GM18526 (cell line): ENCODE data around the gene ASB5.

Experiments used
- POLR2A ChIP-seq: IDR thresholded peaks from 3 replicates; pipeline ENCODE4 v1.6.1; 2011; ENCODE audit not compliant: insufficient read length; ENCODE audit errors: extremely low read depth

The ASB5 gene

DNA sequence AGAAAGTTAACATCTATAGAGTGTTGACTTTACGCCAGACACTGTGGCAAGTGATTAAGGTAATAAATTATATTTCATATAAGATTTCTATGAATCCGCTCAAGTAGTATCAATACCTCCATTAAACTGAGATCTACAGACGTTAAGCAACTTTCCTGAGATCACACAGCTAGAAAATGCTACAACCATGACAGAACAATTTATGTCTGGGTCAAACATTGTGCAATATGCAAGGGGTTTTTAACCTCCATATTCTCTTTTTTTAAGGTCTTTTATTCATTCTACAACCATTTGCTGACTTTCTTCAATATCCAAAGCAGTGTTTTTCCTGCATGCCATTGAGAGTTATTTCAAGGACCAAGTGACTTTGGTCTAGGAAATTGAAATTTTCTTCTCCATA is 10.9 kb downstream of the ASB5 start:
- TF ChIP-seq POLR2A: no peak

DNA sequence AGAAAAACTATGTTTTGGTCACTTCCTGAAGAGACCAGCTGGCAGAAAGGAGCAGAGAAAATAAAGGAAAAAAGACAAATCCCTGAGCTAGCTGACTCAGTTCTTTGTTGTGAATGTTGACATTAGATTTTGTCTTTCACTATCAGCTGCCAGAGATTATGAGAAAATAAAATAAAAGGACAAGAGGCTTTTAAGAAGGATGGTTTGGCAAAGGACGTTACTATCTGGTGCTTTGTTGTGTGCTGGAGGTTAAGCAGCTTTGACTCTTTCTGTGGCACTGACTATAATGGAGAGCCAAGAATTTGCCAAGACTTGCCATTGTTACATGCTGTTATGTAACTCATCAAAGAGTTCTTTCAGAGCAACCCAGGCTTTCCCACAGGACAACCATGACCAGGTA is 12.1 kb downstream of the ASB5 start:
- no peak for TF ChIP-seq POLR2A

DNA sequence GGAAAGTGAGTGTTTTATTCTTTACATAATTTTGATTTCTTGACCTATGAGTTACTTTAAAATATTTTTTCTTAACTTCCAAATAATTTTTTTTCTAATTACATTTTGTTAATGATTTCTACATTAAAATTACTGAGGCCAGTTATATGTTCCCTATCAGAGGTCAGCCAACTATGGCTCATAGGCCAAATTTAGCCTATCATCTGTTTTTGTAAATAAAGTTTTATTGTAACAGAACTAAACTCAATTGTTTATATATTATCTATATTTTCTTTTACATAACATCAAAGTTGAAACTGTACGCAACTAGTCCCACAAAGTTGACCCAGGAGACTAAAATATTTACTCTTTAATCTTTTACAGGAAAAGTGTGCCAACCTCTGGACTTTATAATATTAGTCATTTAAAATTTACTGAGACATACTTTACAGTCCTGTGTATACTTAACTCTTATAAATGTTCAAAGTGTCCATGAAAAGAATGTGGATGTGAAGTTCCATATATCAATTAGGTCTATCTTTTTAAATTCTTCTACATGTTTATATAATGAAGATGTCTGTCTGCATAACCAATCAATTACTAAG is 26.2 kb downstream of the ASB5 start:
- no peak for TF ChIP-seq POLR2A

DNA sequence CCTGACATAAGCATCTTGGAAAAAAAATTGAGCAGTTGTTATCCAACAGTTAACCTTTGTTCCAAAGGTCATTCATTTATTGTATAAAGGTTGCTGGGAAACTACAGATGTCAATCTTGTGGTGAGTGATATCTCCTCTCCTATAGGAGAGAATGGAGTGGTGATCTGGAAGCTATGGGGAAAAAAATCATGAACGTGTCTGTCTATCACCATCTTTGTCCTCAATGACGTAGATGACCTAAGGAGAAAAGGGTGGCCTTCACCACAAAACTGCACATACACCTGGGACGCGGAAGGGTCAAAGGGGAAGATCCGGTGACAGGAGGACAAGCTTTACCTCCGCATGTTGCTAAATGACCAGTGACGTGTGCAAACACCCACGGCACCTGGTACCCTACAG is 27.3 kb downstream of the ASB5 start:
- TF ChIP-seq POLR2A: no peak

DNA sequence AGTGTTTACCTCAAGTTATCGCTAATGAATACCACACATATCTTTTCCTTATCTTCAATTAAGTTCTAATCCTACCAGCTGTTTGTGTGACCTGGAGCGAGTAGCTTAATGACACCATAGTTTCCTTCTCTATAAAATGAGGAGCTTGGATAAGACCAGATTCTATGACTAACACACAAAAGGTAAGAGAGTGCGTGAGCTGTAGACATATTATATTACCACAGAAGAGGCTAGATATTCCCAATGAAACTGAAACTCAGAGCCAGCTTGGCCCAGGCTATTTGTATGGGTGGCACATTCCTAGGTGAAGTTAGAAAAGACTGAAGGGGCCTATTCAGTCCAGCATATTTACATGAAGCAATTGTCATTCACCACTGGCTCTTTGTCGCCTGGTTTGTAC is 30.2 kb downstream of the ASB5 start:
- no peak for TF ChIP-seq POLR2A

DNA sequence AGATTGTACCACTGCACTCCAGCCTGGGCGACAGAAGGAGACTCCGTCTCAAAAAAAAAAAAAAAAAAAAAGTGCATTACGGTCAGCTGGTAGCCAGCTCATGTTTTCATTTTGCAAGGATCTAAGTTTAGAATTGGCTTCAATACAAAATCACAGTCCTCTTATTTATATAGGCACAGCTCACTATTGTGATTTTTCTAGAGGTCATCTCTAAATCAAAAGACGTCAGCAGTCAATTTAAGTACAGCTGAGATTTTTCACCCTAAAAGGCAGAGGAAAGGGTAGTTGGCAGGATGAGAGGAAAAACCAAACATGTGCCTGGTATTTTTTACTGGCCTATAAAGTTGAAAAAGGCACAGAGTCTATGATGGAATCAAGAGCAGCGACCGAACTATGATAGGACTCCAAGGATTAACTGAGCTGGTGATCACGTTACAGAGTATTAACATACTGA is 30.8 kb downstream of the ASB5 start:
- TF ChIP-seq POLR2A: no peak

DNA sequence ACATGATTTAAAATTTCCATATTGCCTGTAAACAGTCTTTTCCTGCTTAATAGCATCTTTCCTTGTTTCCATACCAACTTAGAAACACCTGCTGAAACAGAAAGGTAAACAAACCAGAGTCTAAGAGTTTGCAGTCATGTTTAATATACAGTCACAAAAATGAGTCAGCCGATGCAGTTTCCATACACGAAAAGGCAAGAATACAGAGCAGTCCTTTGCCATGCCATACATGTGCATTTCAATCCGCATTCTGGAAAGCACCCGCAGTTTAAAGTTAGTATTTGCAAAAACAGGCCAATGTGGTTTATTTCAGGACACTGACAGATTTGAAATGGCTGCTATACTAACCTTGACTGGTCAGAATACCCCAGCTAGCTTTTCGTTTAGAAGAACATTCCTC is 32.1 kb downstream of the ASB5 start:
- TF ChIP-seq POLR2A: no peak

DNA sequence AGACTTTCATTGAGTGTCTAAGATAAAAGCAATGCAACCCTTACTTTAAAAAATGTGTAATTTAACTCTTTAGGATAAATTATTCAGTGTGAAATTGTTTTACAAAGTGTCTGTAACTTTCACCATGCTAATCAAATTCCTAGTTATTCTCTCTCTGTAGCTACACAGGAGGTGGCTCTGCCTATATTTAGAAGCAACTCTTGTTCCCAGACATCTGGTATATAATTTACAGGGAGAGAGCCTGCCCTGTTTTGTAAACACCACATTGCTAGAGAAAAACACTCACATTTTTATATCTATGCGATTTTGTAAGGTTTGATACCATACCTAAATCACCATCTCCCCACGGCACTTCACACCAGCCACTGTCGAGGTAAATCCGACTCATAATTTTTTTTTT is 38.2 kb downstream of the ASB5 start:
- TF ChIP-seq POLR2A: no peak

DNA sequence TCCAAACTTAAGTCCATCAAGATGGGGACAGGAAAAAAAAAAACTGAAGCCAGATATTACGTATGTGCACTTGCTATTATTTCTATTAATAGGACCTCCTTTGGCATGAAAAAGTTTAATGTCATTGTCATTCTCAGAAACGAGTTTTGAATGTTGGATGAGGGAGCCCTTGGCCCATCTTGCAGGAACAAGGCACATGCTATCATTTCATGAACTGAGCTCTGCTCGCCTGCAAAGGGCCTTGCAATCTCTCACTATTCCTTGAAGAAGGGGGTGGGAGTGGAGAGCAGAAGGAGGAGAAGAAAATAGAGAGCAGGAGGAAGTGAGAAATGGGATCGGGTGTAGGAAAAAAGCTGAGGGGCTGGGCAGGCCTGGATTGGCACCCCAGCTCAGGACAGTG is 39.4 kb downstream of the ASB5 start:
- TF ChIP-seq POLR2A: no peak

DNA sequence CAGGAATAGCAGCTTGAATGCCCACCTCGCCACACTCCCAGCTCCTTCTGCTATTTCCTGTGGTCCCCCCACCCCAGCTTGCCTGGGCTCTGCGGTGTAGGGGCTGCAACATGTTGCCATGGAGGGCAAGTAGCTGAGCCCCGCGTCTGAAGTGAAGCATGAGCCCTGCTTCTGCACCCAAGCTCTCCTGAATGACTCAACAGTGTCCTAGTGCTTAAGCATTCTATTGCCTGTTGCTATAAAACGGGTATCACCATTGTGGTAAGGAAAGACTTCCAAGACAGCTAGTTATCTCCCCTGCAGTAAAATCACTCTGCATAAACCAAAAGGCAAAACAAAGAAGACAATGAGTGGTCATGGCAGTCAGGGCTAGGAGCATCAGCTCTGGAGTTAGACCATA is 42.3 kb downstream of the ASB5 start:
- no peak for TF ChIP-seq POLR2A

DNA sequence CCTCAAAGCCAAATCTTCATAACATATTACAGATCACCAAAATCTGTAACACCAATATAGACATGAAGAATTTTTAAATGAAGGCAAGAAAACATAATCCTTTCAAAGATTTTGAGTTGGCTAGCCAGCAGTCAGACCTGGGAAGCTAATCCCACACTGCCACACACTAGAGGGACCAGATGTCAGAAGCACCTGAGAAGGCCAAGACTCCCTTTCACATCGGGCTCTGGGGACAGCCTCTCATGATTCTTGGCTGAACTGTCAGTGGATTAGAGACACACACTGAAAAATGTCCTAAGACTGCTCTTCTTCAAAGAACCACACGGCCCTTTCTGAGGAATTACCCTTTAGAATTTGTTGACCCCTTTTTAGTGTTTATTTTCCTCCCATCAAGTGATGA is 45.5 kb downstream of the ASB5 start:
- no peak for TF ChIP-seq POLR2A

DNA sequence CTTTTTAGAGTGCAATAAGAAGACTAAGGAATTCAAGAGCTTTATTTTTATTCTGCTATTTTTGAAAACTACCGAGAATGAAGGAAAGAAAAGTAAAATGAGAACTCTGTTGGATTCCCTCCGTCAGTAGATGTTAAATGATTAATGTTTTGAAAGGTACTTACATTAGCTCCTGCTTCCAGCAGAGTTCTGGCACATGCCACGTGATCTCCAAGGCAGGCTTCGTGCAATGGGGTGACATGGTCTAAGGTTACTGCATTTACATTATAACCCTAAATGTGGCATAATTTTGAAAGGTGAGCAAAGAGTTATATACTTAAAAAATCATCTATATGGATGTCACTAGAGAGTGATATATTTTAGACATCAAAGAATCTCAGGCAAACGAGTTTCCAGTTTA is 46.9 kb downstream of the ASB5 start:
- TF ChIP-seq POLR2A: no peak

DNA sequence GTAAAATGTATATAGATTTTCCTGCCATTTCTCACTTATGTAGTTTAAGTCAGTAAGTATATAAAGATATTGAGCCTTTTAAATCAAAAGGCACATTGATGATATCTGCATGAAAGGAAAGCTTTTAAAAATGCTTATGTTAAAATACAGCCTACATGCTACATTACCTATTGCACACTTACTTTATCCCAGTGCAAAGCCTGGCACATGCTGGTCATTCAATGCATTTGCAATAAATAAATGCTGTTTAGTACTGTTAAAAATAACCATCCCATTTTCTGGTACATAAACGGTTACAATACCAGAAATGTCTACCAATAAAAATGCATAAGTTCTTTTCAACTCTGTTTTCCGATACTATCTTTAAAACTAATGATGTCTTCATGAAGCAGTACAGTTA is 51.5 kb downstream of the ASB5 start:
- no peak for TF ChIP-seq POLR2A

DNA sequence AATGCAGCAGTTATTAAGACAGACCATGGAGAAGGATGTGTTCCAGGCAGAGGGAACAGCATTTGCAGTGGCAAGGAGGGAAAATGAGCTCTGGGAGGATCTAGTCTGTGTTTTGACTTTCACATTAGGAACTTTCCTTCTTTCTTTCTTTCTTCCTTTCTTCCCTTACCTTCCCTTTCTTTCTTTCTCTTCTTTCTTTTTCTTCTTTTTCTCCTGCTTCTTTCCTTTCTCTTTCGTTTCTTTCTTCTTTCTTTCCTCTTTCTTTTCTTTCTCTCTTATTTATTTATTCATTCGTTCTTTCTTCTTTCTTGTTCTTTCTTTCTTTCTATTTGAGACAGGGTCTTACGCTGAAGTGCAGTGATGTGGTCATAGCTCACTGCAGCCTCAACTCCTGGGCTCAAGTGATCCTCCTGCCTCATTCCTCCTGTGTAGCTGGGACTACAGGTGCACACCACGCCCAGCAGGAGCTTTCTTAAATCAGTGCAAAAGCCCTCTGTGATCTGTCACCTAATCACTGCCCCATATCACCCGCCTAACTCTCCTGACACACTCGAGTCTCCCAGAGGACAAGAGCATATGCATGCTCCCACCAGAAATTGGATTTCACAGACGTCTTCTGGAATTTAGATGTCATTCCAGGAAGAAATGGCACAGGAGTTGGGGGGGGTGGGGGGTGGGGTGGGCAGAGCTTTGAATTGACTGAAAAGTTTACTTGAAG is 58.3 kb downstream of the ASB5 start:
- TF ChIP-seq POLR2A: no peak

DNA sequence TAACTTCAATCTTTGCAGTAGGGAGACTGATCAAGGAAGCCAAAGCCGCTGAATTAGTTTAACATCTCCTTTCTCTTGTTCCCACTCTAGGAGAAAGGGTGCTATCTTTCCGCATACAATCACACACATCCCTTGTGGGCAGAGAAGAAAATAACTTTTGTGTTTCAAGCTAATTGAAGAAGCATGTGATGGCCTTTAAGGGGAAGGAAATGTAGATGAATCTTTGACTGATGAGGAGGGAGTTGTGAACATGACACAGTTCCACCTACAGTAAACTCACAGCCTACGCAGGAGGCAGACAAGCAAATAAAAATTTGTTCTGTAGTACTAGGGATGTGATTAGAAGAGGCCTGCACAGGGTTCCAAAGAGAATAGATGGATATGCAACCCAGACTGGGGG is 58.9 kb downstream of the ASB5 start:
- no peak for TF ChIP-seq POLR2A

DNA sequence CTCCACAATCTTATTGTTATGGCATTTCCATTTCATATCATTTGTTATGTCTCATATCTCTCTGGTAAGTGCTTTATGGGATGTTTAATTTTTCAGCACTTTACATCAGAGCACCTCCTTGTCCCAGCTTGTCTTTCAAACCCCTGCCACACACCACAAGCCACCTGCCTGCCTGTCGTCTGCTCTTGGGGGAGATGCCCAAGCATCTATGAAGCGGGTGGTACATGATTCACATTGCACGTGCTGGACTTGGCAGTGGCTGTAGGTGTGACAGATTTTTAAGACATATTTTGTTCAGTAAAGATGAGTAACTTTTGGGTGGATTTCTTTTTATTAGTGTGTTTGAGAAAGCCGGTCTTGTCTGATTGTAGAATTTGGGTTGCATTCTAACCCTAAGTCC is 59.5 kb downstream of the ASB5 start:
- TF ChIP-seq POLR2A: no peak

DNA sequence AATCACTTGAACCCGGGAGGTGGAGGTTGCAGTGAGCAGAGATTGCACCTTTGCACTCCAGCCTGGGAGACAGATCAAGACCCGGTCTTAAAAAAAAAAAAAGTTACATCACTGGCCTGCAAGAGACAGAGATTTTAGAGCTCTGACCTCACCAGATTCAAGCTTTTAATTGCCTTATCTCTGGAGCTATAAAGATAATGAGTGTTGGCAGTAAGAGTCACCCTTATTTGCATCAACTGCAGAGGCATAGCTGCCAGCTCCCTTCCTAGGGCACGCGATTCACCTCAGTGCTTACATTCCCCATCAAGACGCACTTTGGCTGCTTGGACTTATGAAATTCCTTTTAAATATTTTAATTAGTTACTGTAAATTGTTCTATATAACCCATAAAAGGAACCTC is 61.2 kb downstream of the ASB5 start:
- no peak for TF ChIP-seq POLR2A
